ENCODE data around the gene PCNP.
"Not testable (repeated sequence)": the region's sequence is repeated elsewhere in the genome, so short reads cannot be mapped to it uniquely, and the experiment has no call there.

Gene PCNP

GRCh38 chr3:101634591-101635196 is 60.7 kb downstream of the PCNP start:
- DNase-seq: no peak

GRCh38 chr3:101635345-101635744 is 61.4 kb downstream of the PCNP start:
- DNase-seq: no peak

GRCh38 chr3:101635954-101636798 is 62.2 kb downstream of the PCNP start:
- DNase-seq: peak; percentile 51

GRCh38 chr3:101637451-101637850 is 63.5 kb downstream of the PCNP start:
- no peak for DNase-seq

- DNase-seq: no peak
These were observed 64.3 kb downstream of the PCNP start for GRCh38 chr3:101638261-101638745.

- DNase-seq: no peak
These were observed 65.4 kb downstream of the PCNP start for GRCh38 chr3:101639280-101639963.

- DNase-seq: no peak
These were observed 66.3 kb downstream of the PCNP start for GRCh38 chr3:101640256-101640655.

- not testable (repeated sequence) for DNase-seq
These were observed 67.6 kb downstream of the PCNP start for GRCh38 chr3:101641397-101642115.

- DNase-seq: no peak
These were observed 68.5 kb downstream of the PCNP start for GRCh38 chr3:101642441-101642840.

- DNase-seq: no peak
These were observed 69.2 kb downstream of the PCNP start for GRCh38 chr3:101643009-101643844.
